Mesendoderm (in vitro differentiated cells): Measurements from ENCODE around the gene LCNL1.

Experiments used
- DNase-seq: peaks from one replicate; pipeline ENCODE4 v3.0.0; 2013
- H2AK5ac ChIP-seq: 2 replicates; pipeline ENCODE4 v1.6.1; 2013; ENCODE audit warnings: low read length, inconsistent platforms
- H2BK120ac ChIP-seq: 2 replicates; pipeline ENCODE4 v1.6.1; 2013; ENCODE audit warnings: low read depth, mild to moderate bottlenecking, low read length, moderate library complexity, mixed read lengths
- H2BK15ac ChIP-seq: replicated peaks from 2 replicates; pipeline ENCODE4 v1.6.1; 2013; ENCODE audit warnings: low read depth, mild to moderate bottlenecking, moderate library complexity
- H2BK5ac ChIP-seq: 2 replicates; pipeline ENCODE4 v1.6.1; 2013; ENCODE audit warnings: low read length, inconsistent platforms
- H3K18ac ChIP-seq: 2 replicates; pipeline ENCODE4 v1.6.1; 2013; ENCODE audit warnings: mild to moderate bottlenecking, low read length, mixed read lengths
- H3K23ac ChIP-seq: one replicate; pipeline ENCODE4 v1.6.1; 2013; ENCODE audit warnings: low read length
- H3K27ac ChIP-seq: 2 replicates; pipeline ENCODE4 v1.5.1; 2013; ENCODE audit warnings: low read depth, mild to moderate bottlenecking, inconsistent platforms, low read length, moderate library complexity
- H3K27me3 ChIP-seq: 2 replicates; pipeline ENCODE4 v1.6.1; 2013; ENCODE audit warnings: low read length, control low read depth, mild to moderate bottlenecking, inconsistent platforms; ENCODE audit not compliant: insufficient read depth, poor library complexity
- H3K36me3 ChIP-seq: 2 replicates; pipeline ENCODE4 v1.6.1; 2013; ENCODE audit warnings: low read length, inconsistent platforms; ENCODE audit not compliant: control insufficient read depth, insufficient read depth
- H3K4ac ChIP-seq: one replicate; pipeline ENCODE4 v1.6.1; 2013; ENCODE audit warnings: low read depth, mild to moderate bottlenecking, low read length, moderate library complexity
- H3K4me1 ChIP-seq: 2 replicates; pipeline ENCODE4 v1.6.1; 2013; ENCODE audit warnings: low read depth, low read length, inconsistent platforms; ENCODE audit not compliant: control insufficient read depth
- H3K4me2 ChIP-seq: 2 replicates; pipeline ENCODE4 v1.6.1; 2013; ENCODE audit warnings: low read length
- H3K4me3 ChIP-seq: 2 replicates; pipeline ENCODE4 v1.5.1; 2013; ENCODE audit warnings: mild to moderate bottlenecking, low read length
- H3K56ac ChIP-seq: one replicate; pipeline ENCODE4 v1.6.1; 2013; ENCODE audit warnings: low read length
- H3K79me1 ChIP-seq: 2 replicates; pipeline ENCODE4 v1.6.1; 2013; ENCODE audit warnings: low read length, inconsistent platforms
- H3K79me2 ChIP-seq: 2 replicates; pipeline ENCODE4 v1.6.1; 2013; ENCODE audit warnings: mild to moderate bottlenecking, low read length; ENCODE audit not compliant: control insufficient read depth, insufficient read depth
- H3K9ac ChIP-seq: 2 replicates; pipeline ENCODE4 v1.6.1; 2013; ENCODE audit warnings: low read length, inconsistent platforms
- H4K5ac ChIP-seq: one replicate; pipeline ENCODE4 v1.6.1; 2013; ENCODE audit warnings: low read length
- H4K8ac ChIP-seq: one replicate; pipeline ENCODE4 v1.6.1; 2013; ENCODE audit warnings: low read depth, mild to moderate bottlenecking, control low read depth, low read length, moderate library complexity
- WGBS: extraction: QIAGEN DNeasy Blood & Tissue Kit; methylation state at CpG from one replicate; pipeline ENCODE4 v1.1.7; 2013; ENCODE audit warnings: low lambda C conversion rate, missing lambda C conversion rate; ENCODE audit not compliant: insufficient coverage; ENCODE audit errors: extremely low coverage; 5-methylcytosine and 5-hydroxymethylcytosine counted together

LCNL1 gene

GRCh38 chr9:137017791-137018497 is 35.2 kb downstream of the LCNL1 start:
- Histone ChIP-seq H3K79me2 (no peaks in the 10 kb centered on the region), H3K4me3 (no peak overlapping the region), H3K23ac (no peak overlapping the region), H3K4me2 (no peak overlapping the region), H2BK5ac (no peak overlapping the region), H3K27ac (no peak overlapping the region), H4K5ac (no peak overlapping the region), H3K18ac (no peak overlapping the region), H2BK120ac (no peak overlapping the region), H3K9ac (no peak overlapping the region), H4K8ac (no peak overlapping the region), H3K4ac (no peak overlapping the region), H3K27me3 (no peaks in the 10 kb centered on the region), H3K4me1 (no peaks in the 10 kb centered on the region), H3K36me3 (no peaks in the 10 kb centered on the region), H2BK15ac (no peak overlapping the region), H3K79me1 (no peaks in the 10 kb centered on the region), H3K56ac (no peak overlapping the region), H2AK5ac (no peak overlapping the region)
- WGBS = no CpG with 5 or more reads among the region's 45 CpGs
- DNase-seq = no peak

- no peak overlapping the region for H3K4ac ChIP-seq
- no peak for DNase-seq
- no peak overlapping the region for H3K23ac ChIP-seq
- H3K79me2 ChIP-seq = no peaks in the 10 kb centered on the region
- H3K4me2 ChIP-seq = no peak overlapping the region
- H3K4me1 ChIP-seq = no peaks in the 10 kb centered on the region
- no peak overlapping the region for H3K9ac ChIP-seq
- no peak overlapping the region for H4K8ac ChIP-seq
- no peak overlapping the region for H2BK15ac ChIP-seq
- H2BK120ac ChIP-seq = no peak overlapping the region
- H2AK5ac ChIP-seq = no peak overlapping the region
- no peaks in the 10 kb centered on the region for H3K36me3 ChIP-seq
- no peaks in the 10 kb centered on the region for H3K79me1 ChIP-seq
- H3K4me3 ChIP-seq = no peak overlapping the region
- no CpG with 5 or more reads among the region's 36 CpGs for WGBS
- H3K18ac ChIP-seq = no peak overlapping the region
- H3K56ac ChIP-seq = no peak overlapping the region
- H4K5ac ChIP-seq = no peak overlapping the region
- no peak overlapping the region for H3K27ac ChIP-seq
- H3K27me3 ChIP-seq = no peaks in the 10 kb centered on the region
- H2BK5ac ChIP-seq = no peak overlapping the region
Measured at GRCh38 chr9:137018761-137019559, 36.2 kb downstream of the LCNL1 start.

GRCh38 chr9:137019891-137020683 is 37.3 kb downstream of the LCNL1 start:
- Histone ChIP-seq H3K9ac (no peak overlapping the region), H4K8ac (no peak overlapping the region), H3K27ac (no peak overlapping the region), H3K4me3 (no peak overlapping the region), H3K56ac (no peak overlapping the region), H2BK120ac (no peak overlapping the region), H3K27me3 (no peaks in the 10 kb centered on the region), H3K36me3 (no peaks in the 10 kb centered on the region), H2BK15ac (no peak overlapping the region), H3K18ac (no peak overlapping the region), H3K4me1 (no peaks in the 10 kb centered on the region), H3K4me2 (no peak overlapping the region), H3K79me1 (no peaks in the 10 kb centered on the region), H3K4ac (no peak overlapping the region), H3K23ac (no peak overlapping the region), H2AK5ac (no peak overlapping the region), H3K79me2 (no peaks in the 10 kb centered on the region), H2BK5ac (no peak overlapping the region), H4K5ac (no peak overlapping the region)
- no peak for DNase-seq
- no CpG with 5 or more reads among the region's 34 CpGs for WGBS

- H3K27me3 ChIP-seq = no peaks in the 10 kb centered on the region
- no peak overlapping the region for H4K8ac ChIP-seq
- H3K79me1 ChIP-seq = no peaks in the 10 kb centered on the region
- H2BK120ac ChIP-seq = no peak overlapping the region
- H3K56ac ChIP-seq = no peak overlapping the region
- H3K36me3 ChIP-seq = no peaks in the 10 kb centered on the region
- no peak overlapping the region for H3K4ac ChIP-seq
- no peaks in the 10 kb centered on the region for H3K79me2 ChIP-seq
- H3K9ac ChIP-seq = no peak overlapping the region
- no peak overlapping the region for H3K4me3 ChIP-seq
- H4K5ac ChIP-seq = no peak overlapping the region
- WGBS = no CpG with 5 or more reads among the region's 32 CpGs
- no peak overlapping the region for H3K23ac ChIP-seq
- DNase-seq = no peak
- no peak overlapping the region for H2BK5ac ChIP-seq
- H3K4me2 ChIP-seq = no peak overlapping the region
- H3K27ac ChIP-seq = no peak overlapping the region
- no peak overlapping the region for H2AK5ac ChIP-seq
- no peak overlapping the region for H2BK15ac ChIP-seq
- H3K4me1 ChIP-seq = no peaks in the 10 kb centered on the region
- H3K18ac ChIP-seq = no peak overlapping the region
Measured at GRCh38 chr9:137020771-137021567, 38.2 kb downstream of the LCNL1 start.

GRCh38 chr9:137021568-137021978 is 38.8 kb downstream of the LCNL1 start:
- Histone ChIP-seq H3K4me2 (no peak overlapping the region), H2AK5ac (no peak overlapping the region), H3K27me3 (no peaks in the 10 kb centered on the region), H2BK120ac (no peak overlapping the region), H3K27ac (no peak overlapping the region), H3K79me2 (no peaks in the 10 kb centered on the region), H3K36me3 (no peaks in the 10 kb centered on the region), H2BK5ac (no peak overlapping the region), H3K79me1 (no peaks in the 10 kb centered on the region), H4K8ac (no peak overlapping the region), H4K5ac (no peak overlapping the region), H2BK15ac (no peak overlapping the region), H3K18ac (no peak overlapping the region), H3K4ac (no peak overlapping the region), H3K4me3 (no peak overlapping the region), H3K4me1 (no peaks in the 10 kb centered on the region), H3K9ac (no peak overlapping the region), H3K23ac (no peak overlapping the region), H3K56ac (no peak overlapping the region)
- no peak for DNase-seq
- WGBS = no CpG with 5 or more reads among the region's 6 CpGs
